HTR-8/SVneo (cell line): ENCODE measurements around the gene MUC21.
"Not testable (repeated sequence)": the region's sequence is repeated elsewhere in the genome, so short reads cannot be mapped to it uniquely, and the experiment has no call there.

ENCODE experiments used
- DNase-seq: peaks from one replicate; pipeline ENCODE4 v3.0.0; 2011; ENCODE audit warnings: low spot score, mixed read lengths; ENCODE audit not compliant: insufficient read length
- FAIRE-seq: peaks from 2 replicates; lab custom pipeline; 2011; peaks lifted over from hg19 to GRCh38; lab: Jason Lieb, UNC

MUC21 gene

DNA sequence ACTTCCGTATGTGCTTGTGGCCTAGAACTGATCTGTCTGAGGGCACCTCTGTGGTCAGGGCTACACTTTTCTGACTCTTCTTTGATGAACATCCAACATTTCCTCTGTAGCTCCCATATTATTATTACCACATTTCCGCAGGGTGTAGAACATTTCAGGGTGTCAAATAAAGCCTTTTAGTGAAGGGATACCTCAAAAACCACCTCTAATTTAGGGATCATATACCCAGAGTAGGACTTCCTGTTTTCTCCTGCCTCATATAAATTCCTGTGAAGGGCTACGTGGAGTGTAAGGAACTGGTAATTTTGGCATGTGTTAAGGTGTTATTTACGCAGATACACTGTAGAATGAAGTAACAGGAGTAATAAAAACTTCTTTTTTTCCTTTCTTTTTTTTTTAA is 21.3 kb downstream of the MUC21 start:
- DNase-seq (no peak), FAIRE-seq (no peak)

DNA sequence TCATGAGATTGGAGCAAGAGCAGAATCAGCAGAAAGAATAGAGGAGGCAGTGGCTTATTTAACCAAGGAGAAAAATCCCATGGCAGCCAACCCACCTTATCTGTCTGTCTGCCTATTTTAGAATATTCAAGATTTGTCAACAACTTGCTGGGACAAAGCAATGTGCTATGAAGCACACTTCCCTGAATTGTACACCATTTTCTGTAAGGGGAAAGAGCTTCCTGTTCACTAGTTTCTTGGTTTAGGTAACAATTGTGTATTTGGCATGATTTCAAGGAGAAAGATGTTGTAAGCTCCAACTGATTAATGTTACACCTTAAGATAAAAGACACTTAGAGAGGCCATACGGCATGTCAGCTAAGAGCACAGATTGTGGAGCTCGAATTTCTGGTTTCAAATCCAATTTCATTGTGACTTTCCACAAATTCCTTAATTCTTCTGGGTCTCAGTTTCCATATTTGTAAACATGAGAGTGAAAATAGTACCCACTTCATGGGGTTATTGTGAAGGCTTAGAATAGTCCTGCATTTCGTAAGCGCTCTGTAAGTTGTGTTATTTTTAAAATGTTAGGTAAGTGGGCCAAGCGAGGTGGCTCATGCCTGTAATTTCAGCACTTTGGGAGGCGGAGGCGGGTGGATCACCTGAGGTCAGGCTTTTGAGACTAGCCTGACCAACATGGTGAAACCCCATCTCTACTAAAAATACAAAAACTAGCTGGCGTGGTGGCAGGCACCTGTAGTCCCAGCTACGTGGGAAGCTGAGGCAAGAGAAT is 21.9 kb downstream of the MUC21 start:
- DNase-seq (no peak), FAIRE-seq (no peak)

DNA sequence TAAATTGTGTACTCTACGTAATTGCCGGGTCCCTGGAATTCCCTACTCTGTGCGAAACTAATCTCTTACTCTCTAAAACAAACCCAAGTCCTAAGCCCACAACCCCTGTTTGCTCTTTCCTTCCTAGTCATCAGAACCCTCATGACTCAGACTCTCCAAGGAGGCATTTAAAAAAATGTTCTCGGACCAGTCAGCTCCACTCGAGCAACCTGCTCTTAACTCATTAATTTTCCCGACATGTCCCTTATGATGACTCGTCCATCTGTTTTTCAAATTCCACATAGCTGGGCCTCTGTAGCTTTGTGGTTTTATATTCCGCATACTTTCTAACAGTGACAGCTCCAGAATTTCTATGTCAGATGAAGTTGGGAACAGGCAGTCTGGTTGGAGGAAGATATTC is 24.2 kb downstream of the MUC21 start:
- peak; percentile 87 for DNase-seq
- no peak for FAIRE-seq

DNA sequence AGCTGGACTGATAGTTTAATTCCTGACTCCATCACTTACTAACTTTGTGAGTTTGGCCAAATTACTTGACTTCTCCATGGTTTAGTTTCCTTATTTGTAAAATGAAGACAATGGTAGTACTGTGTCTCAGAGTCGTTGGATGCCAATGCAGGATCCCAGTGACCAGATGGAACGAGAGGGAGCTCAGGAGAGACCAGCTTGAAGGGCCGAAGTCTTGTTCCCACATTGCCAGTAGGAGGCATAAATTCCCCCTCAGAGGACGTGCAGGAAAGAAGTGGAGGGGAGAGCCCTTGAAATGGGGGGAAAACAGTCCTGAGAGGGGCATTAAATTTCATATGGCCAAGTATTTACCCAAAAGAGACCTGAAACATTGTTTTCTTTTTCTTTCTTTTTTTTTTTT is 24.6 kb downstream of the MUC21 start:
- DNase-seq = no peak

DNA sequence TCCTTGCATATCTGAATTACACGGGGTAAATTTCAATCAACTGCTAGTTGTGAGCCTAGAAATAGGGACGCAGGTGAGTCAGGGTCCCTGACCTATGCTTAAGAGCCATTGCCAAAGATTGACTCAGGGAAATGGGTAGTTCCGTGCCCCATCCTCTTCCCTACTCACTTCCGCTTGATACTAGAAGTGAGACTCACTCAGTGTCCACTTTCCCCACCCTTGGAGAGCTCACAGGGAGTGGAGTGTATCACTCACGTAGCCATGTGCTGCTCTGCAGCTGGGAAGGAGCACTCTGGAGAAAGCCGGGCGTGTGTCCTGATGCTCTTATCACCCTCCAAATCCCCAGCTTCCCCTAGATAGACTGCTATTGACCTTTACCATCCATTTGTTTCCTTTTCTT is 26.2 kb downstream of the MUC21 start:
- FAIRE-seq (no peak), DNase-seq (no peak)

More for the DNA sequence above, 24.6 kb downstream of the MUC21 start:
- no peak for FAIRE-seq

DNA sequence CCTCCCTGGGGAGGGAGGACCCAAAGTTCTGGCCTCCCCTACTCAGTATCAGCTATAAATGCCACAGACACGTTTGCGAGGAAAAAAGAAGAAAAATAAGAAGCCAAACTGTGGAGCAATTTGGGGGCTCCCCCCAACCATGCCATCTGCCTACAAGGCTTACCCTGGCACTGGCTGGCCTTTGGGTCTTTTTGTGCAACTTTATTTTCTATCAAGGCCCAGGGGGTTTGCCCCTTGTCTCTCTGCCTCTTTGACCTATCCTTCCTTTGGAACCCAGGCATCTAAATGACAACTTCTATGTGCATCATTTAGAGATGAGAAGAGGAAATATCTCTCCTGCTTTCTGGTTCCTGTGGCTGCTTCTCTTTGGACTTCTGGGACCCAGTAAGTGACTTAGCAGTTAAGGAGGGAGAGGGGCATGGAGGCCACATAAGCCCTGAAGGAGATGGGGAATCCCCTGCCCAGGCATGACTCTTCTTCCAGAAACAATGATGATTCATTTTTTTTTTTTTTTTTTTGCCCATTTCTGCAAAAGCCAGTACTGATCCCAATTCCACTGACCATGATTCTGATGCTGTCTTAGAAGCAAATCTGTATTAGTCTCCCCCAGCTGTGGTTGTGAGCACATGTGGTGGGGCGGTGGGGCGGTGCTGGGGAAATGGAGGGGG is 27.0 kb downstream of the MUC21 start, which contains the start of gene MUC22:
Gene MUC22 (plus strand): TSS at position 82 of the 668 bp plus-strand sequence. CDS start 233 bp downstream, at position 315.
- DNase-seq = peak; percentile 52
- FAIRE-seq = no peak

DNA sequence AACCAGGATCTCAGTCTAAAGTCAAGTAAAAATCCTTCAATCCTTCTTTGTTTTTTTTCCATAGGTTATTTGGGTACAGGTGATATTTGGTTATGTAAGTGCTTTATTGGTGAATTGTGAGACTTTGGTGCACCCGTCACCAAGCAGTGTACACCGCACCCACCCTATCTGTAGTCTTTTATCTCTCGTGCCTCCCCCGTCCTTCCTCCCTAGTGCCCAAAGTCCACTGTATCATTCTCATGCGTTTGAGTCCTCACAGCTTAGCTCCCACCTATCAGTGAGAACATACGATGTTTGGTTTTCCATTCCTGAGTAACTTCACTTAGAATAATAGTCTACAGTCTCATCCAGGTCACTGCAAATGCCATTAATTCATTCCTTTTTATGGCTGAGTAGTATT is 27.6 kb downstream of the MUC21 start:
- DNase-seq = no peak
- FAIRE-seq = no peak

DNA sequence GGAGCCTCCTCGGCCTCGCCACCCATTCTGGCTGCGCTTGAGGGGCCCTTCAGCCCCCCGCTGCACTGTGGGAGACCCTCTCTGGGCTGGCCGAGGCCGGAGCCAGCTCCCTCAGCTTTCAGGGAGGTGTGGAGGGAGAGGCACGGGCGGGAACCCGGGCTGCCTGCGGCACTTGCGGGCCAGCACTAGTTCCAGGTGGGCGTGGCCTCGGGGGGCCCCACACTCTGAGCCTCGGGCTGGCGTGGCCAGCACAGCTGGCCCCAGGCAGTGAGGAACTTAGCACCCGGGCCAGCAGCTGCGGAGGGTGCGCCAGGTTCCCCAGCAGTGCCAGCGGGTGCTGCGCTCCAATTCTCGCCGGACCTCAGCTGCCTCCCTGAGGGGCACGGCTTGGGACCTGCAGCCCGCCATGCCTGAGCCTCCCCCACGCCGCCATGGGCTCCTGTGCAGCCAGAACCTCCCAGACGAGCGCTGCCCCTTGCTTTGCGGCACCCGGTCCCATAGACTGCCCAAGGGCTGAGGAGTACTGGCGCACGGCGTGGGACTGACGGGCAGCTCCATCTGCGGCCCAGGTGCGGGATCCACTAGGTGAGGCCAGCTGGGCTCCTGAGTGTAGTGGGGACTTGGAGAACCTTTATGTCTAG is 33.3 kb downstream of the MUC21 start:
- DNase-seq (no peak), FAIRE-seq (no peak)

DNA sequence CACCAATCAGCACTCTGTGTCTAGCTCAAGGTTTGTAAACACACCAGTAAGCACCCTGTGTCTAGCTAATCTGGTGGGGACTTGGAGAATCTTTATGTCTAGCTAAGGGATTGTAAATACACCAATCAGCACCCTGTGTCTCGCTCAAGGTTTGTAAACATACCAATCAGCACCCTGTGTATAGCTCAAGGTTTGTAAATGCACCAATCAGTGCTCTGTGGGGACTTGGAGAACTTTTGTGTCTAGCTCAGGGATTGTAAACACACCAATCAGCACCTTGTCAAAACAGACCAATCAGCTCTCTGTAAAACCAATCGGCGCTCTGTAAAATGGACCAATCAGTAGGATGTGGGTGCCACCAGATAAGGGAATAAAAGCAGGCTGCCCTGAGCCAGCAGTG is 33.9 kb downstream of the MUC21 start:
- FAIRE-seq, DNase-seq: not testable (repeated sequence)

DNA sequence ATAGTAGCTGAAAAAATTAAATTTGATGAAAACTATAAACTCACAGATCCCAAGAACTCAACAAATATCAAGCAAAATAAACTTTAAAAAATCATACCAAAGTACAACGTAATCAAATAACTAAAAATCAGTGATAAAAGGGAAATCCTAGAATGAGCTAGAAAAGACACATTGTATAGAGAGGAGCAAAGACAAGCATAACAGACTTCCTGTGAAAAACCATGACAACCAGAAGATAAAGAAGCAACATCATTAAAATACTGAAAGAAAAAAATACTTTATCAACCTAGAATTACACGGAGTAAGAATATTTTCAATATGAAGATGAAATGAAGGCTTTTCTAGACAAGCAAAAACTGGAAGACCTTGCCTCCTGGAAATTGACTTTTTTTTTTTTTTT is 36.5 kb downstream of the MUC21 start:
- DNase-seq (no peak), FAIRE-seq (no peak)

DNA sequence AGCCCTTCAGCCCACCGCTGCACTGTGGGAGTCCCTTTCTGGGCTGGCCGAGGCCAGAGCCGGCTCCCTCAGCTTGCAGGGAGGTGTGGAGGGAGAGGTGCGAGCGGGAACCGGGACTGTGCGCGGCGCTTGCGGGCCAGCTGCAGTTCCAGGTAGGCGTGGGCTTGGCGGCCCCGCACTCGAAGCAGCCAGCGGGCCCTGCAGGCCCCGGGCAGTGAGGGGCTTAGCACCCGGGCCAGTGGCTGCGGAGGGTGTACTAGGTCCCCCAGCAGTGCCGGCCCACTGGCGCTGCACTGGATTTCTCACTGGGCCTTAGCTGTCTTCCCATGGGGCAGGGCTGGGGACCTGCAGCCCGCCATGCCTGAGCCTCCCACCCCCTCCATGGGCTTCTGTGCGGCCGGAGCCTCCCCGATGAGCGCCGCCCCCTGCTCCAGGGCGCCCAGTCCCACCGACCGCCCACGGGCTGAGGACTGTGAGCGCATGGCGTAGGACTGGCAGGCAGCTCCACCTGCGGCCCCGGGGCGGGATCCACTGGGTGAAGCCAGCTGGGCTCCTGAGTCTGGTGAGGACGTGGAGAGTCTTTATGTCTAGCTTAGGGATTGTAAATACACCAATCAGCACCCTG is 37.2 kb downstream of the MUC21 start:
- FAIRE-seq, DNase-seq: not testable (repeated sequence)

DNA sequence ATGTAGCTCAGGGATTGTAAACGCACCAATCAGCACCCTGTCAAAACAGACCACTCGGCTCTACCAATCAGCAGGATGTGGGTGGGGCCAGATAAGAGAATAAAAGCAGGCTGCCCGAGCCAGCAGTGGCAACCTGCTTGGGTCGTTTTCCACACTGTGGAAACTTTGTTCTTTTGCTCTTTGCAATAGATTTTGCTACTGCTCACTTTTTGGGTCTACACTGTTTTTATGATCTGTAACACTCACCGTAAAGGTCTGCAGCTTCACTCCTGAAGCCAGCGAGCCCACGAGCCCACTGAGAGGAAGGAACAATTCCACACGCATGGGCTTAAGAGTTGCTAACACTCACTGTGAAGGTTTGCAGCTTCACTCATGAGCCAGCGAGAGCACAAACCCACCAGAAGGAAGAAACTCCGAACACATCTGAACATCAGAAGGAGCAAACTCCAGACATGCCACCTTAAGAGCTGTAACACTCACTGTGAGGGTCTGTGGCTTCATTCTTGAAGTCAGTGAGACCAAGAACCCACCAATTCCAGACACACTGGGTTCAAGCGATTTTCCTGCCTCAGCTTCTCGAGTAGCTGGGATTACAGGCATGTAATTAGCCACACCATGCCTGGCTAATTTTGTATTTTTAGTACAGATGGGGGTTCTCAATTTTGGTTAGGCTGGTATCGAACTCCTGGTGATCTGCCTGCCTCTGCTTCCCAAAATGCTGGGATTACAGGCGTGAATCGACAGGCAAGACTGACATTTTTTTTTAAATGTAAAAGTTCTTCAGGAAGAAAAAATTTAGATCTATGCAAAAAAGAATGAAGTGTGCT is 38.4 kb downstream of the MUC21 start:
- FAIRE-seq, DNase-seq: not testable (repeated sequence)

DNA sequence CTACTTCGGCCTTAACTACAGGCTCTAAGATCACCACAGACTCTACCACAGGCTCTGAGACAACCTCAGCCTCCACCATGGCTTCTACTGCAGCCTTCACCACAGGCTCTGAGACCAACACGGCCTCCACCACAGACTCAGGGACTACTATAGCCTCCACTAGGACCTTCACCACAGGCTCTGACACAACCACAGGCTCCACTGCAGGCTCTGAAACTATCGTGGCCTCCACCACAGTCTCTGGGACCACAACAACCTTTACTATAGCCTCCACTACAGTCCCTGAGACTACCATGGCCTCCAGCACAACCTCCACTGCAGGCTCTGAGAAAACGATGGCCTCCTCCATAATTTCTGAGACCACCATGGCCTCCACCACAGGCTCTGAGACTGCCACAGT is 42.1 kb downstream of the MUC21 start:
- DNase-seq (no peak), FAIRE-seq (no peak)

DNA sequence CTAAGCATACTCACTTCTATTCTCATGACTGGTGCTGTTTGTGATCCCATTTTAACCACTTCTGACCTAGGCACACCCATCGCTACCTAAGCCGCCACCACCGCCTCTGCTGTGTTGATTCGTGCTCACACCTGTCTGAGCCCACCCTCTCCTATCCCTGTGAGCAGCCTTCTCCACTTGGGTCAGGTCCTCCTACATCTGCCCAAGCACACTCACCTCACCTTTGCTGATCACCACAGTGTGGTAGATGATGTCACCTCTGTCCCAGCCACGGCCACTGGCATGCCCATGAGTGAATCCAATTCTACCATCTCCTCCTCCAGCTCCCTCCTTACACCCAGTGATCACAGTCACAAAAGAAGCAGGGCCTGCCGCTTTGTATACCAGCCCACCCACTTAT is 47.6 kb downstream of the MUC21 start:
- FAIRE-seq (peak; percentile 71), DNase-seq (no peak)

DNA sequence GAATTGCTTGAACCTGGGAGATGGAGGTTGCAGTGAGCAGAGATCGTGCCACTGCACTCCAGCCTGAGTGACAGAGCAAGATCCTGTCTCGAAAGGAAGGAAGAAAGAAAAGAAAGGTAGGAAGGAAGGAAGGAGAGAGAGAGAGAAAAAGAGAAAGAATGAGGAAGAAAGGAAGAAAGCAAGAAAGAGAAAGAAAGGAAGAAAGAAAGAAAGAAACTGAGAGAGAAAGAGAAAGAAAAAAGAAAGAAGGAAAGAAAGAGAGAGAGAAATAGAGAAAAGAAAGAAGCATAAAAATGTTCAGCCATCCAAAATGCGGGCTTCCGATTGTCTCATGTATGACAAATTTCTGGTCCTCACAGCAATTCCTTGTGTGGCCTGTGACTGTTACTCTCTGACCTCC is 49.6 kb downstream of the MUC21 start:
- DNase-seq (no peak), FAIRE-seq (no peak)

DNA sequence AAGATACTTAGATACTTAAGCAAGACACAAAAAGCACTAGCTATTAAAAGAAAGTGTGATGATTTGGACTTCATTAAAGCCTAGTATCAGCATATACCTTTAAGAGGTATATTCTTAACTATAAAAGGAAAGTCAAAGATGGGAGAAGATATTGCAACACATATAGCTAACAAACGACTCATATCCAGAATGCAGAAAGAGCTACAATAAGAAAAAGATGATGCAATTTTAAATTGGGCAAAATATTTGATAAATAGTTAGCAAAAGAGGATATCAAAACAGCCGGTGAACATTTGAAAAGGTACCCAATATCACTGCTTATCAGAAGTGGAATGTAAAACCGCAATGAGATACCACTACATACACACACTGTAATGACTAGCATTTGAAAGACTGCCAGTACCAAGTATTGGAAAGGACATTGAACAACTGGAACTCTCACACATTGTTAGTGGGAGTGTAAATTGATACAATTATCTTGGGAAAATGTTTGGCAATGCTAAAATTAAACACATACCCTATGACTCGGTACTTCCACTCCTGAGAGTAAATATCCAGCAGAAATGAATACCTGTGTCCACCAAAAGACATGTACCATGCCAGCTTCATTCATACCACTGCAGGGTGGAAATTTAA is 52.5 kb downstream of the MUC21 start:
- FAIRE-seq (no peak), DNase-seq (no peak)

DNA sequence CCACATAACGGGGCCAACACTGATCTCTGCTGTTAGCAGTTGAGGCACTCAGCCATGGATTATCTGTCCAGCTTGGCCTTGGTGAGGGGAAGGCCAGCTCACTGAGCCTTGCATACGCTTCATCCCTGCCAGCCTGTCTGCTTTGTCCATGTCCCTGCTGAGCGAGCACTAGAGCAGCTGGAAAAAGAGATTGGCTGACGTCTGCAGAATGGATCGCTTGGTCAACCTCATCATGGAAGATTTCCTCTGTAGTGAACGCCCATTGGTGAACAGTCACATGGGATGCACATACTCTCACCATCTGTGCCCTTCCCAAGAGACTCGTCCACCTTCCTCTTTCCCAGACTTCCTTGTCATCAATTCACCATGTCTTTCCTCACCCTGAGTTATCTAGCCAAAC is 53.7 kb downstream of the MUC21 start:
- DNase-seq (no peak), FAIRE-seq (peak; percentile 52)

DNA sequence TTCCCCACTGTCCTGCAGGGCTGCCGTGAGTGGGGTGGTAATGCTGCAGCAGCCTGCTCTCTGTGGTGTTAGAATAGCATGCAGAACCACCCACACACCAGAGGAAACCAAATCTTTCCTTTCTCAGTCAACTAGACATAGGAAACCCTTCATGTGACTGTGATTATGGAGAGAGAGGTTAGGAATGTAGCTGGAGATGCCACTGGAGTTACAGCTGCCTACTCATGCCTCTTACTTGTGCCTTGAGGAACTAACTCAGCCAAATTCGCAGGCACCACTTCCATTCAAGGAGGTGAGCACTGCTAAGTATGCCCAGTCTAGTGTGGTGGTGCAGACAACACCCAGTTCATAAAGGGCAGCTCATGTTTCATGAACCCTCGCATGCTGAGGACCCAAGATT is 54.2 kb downstream of the MUC21 start:
- FAIRE-seq (peak; percentile 40), DNase-seq (peak; percentile 22)

DNA sequence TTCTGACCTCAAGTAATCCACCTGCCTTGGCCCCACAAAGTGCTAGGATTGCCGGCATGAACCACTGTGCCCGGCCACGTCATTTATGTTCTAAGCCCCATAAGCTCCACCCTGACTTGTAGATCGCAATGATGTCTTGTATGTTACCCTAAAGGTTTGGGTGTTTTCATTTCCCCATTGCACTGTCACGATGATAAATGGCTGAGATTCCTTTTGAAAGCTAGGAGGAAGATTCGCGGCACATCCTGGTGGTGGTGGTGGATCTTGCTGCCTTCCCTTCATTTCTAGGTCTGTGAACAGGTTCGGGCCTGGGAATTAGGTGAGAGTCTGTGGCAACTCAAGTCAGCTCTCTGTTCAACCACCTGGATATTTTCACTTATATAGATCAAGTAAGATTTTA is 55.0 kb downstream of the MUC21 start:
- FAIRE-seq = no peak
- DNase-seq = no peak
